H9 (cell line): Measurements from ENCODE around the gene MTF1. TPM values are rescaled to one million over a fixed set of nuclear protein-coding genes. Genes with fewer than 3 reads are reported as not detected.

ENCODE experiments used
- DNase-seq: peaks from one replicate; pipeline ENCODE4 v3.0.0-alpha.2; 2017
- H2AFZ ChIP-seq: one replicate; pipeline ENCODE4 v1.6.1; 2013; ENCODE audit warnings: mild to moderate bottlenecking, low read length, control low read depth, moderate library complexity
- H2AK5ac ChIP-seq: 2 replicates; pipeline ENCODE4 v1.6.1; 2013; ENCODE audit warnings: low read length, control low read depth, mixed read lengths; ENCODE audit not compliant: insufficient read length
- H2BK120ac ChIP-seq: one replicate; pipeline ENCODE4 v1.6.1; 2013; ENCODE audit warnings: low read depth, mild to moderate bottlenecking, low read length, control low read depth, inconsistent platforms; ENCODE audit not compliant: poor library complexity, severe bottlenecking
- H2BK12ac ChIP-seq: 2 replicates; pipeline ENCODE4 v1.6.1; 2013; ENCODE audit warnings: low read length, control low read depth, mixed read lengths, low read depth; ENCODE audit not compliant: insufficient read length
- H2BK15ac ChIP-seq: 2 replicates; pipeline ENCODE4 v1.6.1; 2013; ENCODE audit warnings: low read depth, low read length, control low read depth
- H2BK20ac ChIP-seq: one replicate; pipeline ENCODE4 v1.6.1; 2013; ENCODE audit warnings: low read depth, mild to moderate bottlenecking, low read length, control low read depth, inconsistent platforms; ENCODE audit not compliant: poor library complexity, severe bottlenecking
- H2BK5ac ChIP-seq: 2 replicates; pipeline ENCODE4 v1.6.1; 2013; ENCODE audit warnings: low read length, control low read depth, mixed read lengths; ENCODE audit not compliant: insufficient read length
- H3K14ac ChIP-seq: 2 replicates; pipeline ENCODE4 v1.6.1; 2013; ENCODE audit warnings: low read length, control low read depth; ENCODE audit not compliant: insufficient read depth
- H3K18ac ChIP-seq: 2 replicates; pipeline ENCODE4 v1.6.1; 2013; ENCODE audit warnings: low read depth, mild to moderate bottlenecking, mixed read lengths, low read length, control low read depth; ENCODE audit not compliant: insufficient read length
- H3K23ac ChIP-seq: 2 replicates; pipeline ENCODE4 v1.6.1; 2013; ENCODE audit warnings: low read length, control low read depth, mixed read lengths, low read depth; ENCODE audit not compliant: insufficient read length
- H3K23me2 ChIP-seq: 2 replicates; pipeline ENCODE4 v1.6.1; 2013; ENCODE audit warnings: low read depth, mild to moderate bottlenecking, mixed read lengths, low read length, control low read depth; ENCODE audit not compliant: insufficient read length, poor library complexity, severe bottlenecking
- H3K27ac ChIP-seq: 2 replicates; pipeline ENCODE4 v1.5.1; 2013; ENCODE audit warnings: low read length, control low read depth, mixed read lengths, low read depth; ENCODE audit not compliant: insufficient read length
- H3K27me3 ChIP-seq: 2 replicates; pipeline ENCODE4 v1.6.1; 2013; ENCODE audit warnings: low read length, control low read depth, inconsistent platforms; ENCODE audit not compliant: insufficient read depth
- H3K4ac ChIP-seq: 2 replicates; pipeline ENCODE4 v1.6.1; 2013; ENCODE audit warnings: low read depth, mild to moderate bottlenecking, control low read depth, inconsistent platforms, low read length, moderate library complexity
- H3K4me1 ChIP-seq: 2 replicates; pipeline ENCODE4 v1.6.1; 2013; ENCODE audit warnings: low read length, control low read depth, inconsistent platforms; ENCODE audit not compliant: insufficient read depth
- H3K4me2 ChIP-seq: 2 replicates; pipeline ENCODE4 v1.6.1; 2013; ENCODE audit warnings: low read length, control low read depth, mixed read lengths; ENCODE audit not compliant: insufficient read length, insufficient read depth
- H3K56ac ChIP-seq: 2 replicates; pipeline ENCODE4 v1.6.1; 2013; ENCODE audit warnings: low read depth, mild to moderate bottlenecking, mixed read lengths, low read length, control low read depth; ENCODE audit not compliant: insufficient read length
- H3K79me1 ChIP-seq: 2 replicates; pipeline ENCODE4 v1.6.1; 2013; ENCODE audit warnings: low read depth, mild to moderate bottlenecking, moderate library complexity, low read length, control low read depth, inconsistent platforms; ENCODE audit not compliant: insufficient read depth, poor library complexity, severe bottlenecking
- H3K79me2 ChIP-seq: 2 replicates; pipeline ENCODE4 v1.6.1; 2013; ENCODE audit warnings: low read length, control low read depth, inconsistent platforms; ENCODE audit not compliant: insufficient read depth
- H3K9ac ChIP-seq: 2 replicates; pipeline ENCODE4 v1.6.1; 2013; ENCODE audit warnings: low read length, control low read depth, mixed read lengths; ENCODE audit not compliant: insufficient read length; ENCODE audit errors: extremely low read depth
- H3K9me3 ChIP-seq: one replicate; pipeline ENCODE4 v1.6.1; 2013; ENCODE audit warnings: low read depth, low read length, inconsistent platforms; ENCODE audit not compliant: control insufficient read depth
- H3T11ph ChIP-seq: one replicate; pipeline ENCODE4 v1.6.1; 2013; ENCODE audit warnings: mild to moderate bottlenecking, low read length, control low read depth, inconsistent platforms
- H4K20me1 ChIP-seq: one replicate; pipeline ENCODE4 v1.6.1; 2013; ENCODE audit not compliant: control insufficient read depth, insufficient read length, insufficient read depth
- H4K5ac ChIP-seq: 2 replicates; pipeline ENCODE4 v1.6.1; 2013; ENCODE audit warnings: low read depth, mild to moderate bottlenecking, mixed read lengths, low read length, control low read depth; ENCODE audit not compliant: insufficient read length
- H4K8ac ChIP-seq: replicated peaks from 2 replicates; pipeline ENCODE4 v1.6.1; 2013; ENCODE audit warnings: low read length, control low read depth, mixed read lengths, low read depth; ENCODE audit not compliant: insufficient read length
- H4K91ac ChIP-seq: 2 replicates; pipeline ENCODE4 v1.6.1; 2013; ENCODE audit warnings: low read depth, mild to moderate bottlenecking, moderate library complexity, mixed read lengths, low read length, control low read depth; ENCODE audit not compliant: insufficient read length
- H3K27ac Mint-ChIP-seq, 3 experiments: 2 replicates in 2 of 3; 3 replicates in 1 of 3; pipeline ENCODE4 v1.8.0; 2020 to 2021; ENCODE audit warnings: mixed read lengths in 3 of 3, mild to moderate bottlenecking in 1 of 3, moderate library complexity in 1 of 3
- H3K27me3 Mint-ChIP-seq: 2 replicates; pipeline ENCODE4 v1.8.0; 2021; ENCODE audit warnings: low read depth, mild to moderate bottlenecking, moderate library complexity, mixed read lengths
- H3K36me3 Mint-ChIP-seq, 3 experiments: 2 replicates in 2 of 3; 3 replicates in 1 of 3; pipeline ENCODE4 v1.8.0; 2020 to 2021; ENCODE audit warnings: low read depth in 3 of 3, mixed read lengths in 3 of 3; ENCODE audit not compliant: insufficient read depth in 1 of 3
- H3K4me1 Mint-ChIP-seq, 2 experiments: 2 replicates each; pipeline ENCODE4 v1.8.0; 2020; ENCODE audit warnings: mixed read lengths in 2 of 2
- H3K4me3 Mint-ChIP-seq, 2 experiments: 2 replicates in 1 of 2; 3 replicates in 1 of 2; pipeline ENCODE4 v1.8.0; 2020 to 2021; ENCODE audit warnings: mild to moderate bottlenecking in 2 of 2, mixed read lengths in 2 of 2, moderate library complexity in 1 of 2
- H3K9me3 Mint-ChIP-seq, 2 experiments: 2 replicates in 1 of 2; 3 replicates in 1 of 2; pipeline ENCODE4 v1.8.0; 2020; ENCODE audit warnings: mild to moderate bottlenecking in 2 of 2, mixed read lengths in 2 of 2, moderate library complexity in 1 of 2
- CTCF ChIP-seq: fragments of 200-600 bp; sonication (generic); conservative IDR thresholded peaks from 3 replicates; pipeline ENCODE4 v1.8.0; 2021; ENCODE audit warnings: antibody characterized with exemption, mild to moderate bottlenecking
- WGBS: extraction: QIAGEN DNeasy Blood & Tissue Kit; methylation state at CpG from one replicate; pipeline ENCODE4 v1.1.7; 2013; ENCODE audit warnings: missing lambda C conversion rate, low lambda C conversion rate, mixed read lengths; ENCODE audit not compliant: insufficient read length; ENCODE audit errors: extremely low coverage; 5-methylcytosine and 5-hydroxymethylcytosine counted together
- total RNA-seq: library from RNA; stranded (reverse); gene quantifications from 2 replicates; pipeline ENCODE4 v1.2.1, GENCODE V29; 2021

The MTF1 gene
- total RNA-seq, 1 experiment from 2014 or later = 17.0 TPM

DNA sequence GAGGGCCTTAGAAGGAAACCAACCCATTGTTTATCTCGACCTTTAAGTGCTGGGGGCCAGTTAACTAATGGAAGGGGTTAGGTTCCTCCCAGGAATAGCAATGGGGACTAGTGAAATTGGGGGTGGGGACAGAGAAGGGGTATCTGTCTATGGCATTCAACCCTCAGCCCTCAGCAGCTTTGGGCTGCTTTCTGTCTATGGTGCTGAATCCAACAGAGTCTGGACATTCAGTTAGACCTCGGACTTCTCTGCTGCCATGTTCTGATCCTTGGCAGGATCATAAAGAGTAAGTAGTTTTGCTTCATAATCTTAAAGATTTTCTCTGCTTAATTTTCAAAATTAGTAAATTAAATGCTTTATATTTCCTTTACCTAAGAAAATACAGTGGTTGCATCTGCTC, 91.9 kb downstream of the MTF1 start:
- Histone ChIP-seq H3K4me2 (no peak overlapping the region), H2BK5ac (no peak overlapping the region), H4K8ac (no peak overlapping the region), H2BK120ac (no peak overlapping the region), H2BK12ac (no peak overlapping the region), H2BK20ac (no peak overlapping the region), H2AFZ (no peak overlapping the region), H3K9ac (no peak overlapping the region), H3K27ac (no peak overlapping the region), H3T11ph (no peak overlapping the region), H3K9me3 (no peaks in the 10 kb centered on the region), H3K56ac (no peak overlapping the region), H3K23ac (no peak overlapping the region), H3K79me1 (no peaks in the 10 kb centered on the region), H3K14ac (no peak overlapping the region), H2AK5ac (no peak overlapping the region), H3K27me3 (peaks cover 25% of the 10 kb centered on the region), H4K91ac (no peak overlapping the region), H3K79me2 (no peaks in the 10 kb centered on the region), H4K20me1 (no peaks in the 10 kb centered on the region), H3K4me1 (peaks cover 4% of the 10 kb centered on the region; the same call in 1 of the 2 replicates), H3K4ac (no peak overlapping the region), H4K5ac (no peak overlapping the region), H2BK15ac (no peak overlapping the region), H3K23me2 (peaks cover 19% of the 10 kb centered on the region), H3K18ac (no peak overlapping the region)
- Mint-ChIP-seq H3K4me1 (peaks cover 26 to 30% of the 10 kb centered on the region in 2 experiments), H3K27ac (no peak overlapping the region), H3K9me3 (no peaks in the 10 kb centered on the region; a peak in 2 of 5 replicates), H3K4me3 (no peak overlapping the region), H3K27me3 (peaks cover 4% of the 10 kb centered on the region), H3K36me3 (no peaks in the 10 kb centered on the region)
- TF ChIP-seq CTCF = no peak
- no CpG with 5 or more reads among the region's 2 CpGs for WGBS
- no peak for DNase-seq
